Muscle of leg (tissue), 11 donors: Measurements from ENCODE around the gene ID3. TPM values are rescaled to one million over a fixed set of nuclear protein-coding genes. Genes with fewer than 3 reads are reported as not detected.
A peak's percentile ranks its signal among the peaks of the same experiment; 100 is the strongest.

Source experiments
- DNase-seq: peaks from one replicate; pipeline ENCODE4 v3.0.0; 2013
- H3K27ac ChIP-seq: one replicate; pipeline ENCODE4 v1.5.1; 2013; ENCODE audit warnings: mild to moderate bottlenecking, low read length, control low read depth
- H3K27me3 ChIP-seq: one replicate; pipeline ENCODE4 v1.6.1; 2013; ENCODE audit warnings: low read length; ENCODE audit not compliant: control insufficient read depth, insufficient read depth
- H3K36me3 ChIP-seq: one replicate; pipeline ENCODE4 v1.6.1; 2013; ENCODE audit warnings: low read length; ENCODE audit not compliant: control insufficient read depth, insufficient read depth
- H3K4me1 ChIP-seq: one replicate; pipeline ENCODE4 v1.6.1; 2013; ENCODE audit warnings: low read length; ENCODE audit not compliant: control insufficient read depth, insufficient read depth
- H3K4me3 ChIP-seq: one replicate; pipeline ENCODE4 v1.5.1; 2013; ENCODE audit warnings: low read length, control low read depth
- H3K9me3 ChIP-seq: replicated peaks from 2 replicates; pipeline ENCODE4 v1.6.1; 2013; ENCODE audit warnings: low read depth, low read length; ENCODE audit not compliant: control insufficient read depth
- WGBS: methylation state at CpG from one replicate; pipeline ENCODE4 v1.1.5; 2013; ENCODE audit warnings: missing lambda C conversion rate; ENCODE audit not compliant: insufficient coverage; 5-methylcytosine and 5-hydroxymethylcytosine counted together
- polyA plus RNA-seq, 8 donors: library from polyadenylated mRNA; unstranded; fragments of 120-200 nt; gene quantifications; one replicate each; pipeline versions ENCODE4 v1.2.1 to v1.2.3, GENCODE V29; 2013; ENCODE audit warnings: inconsistent platforms in 1 of 8, low replicate concordance in 1 of 8; ENCODE audit not compliant: insufficient read length in 8 of 8, insufficient read depth in 1 of 8
- total RNA-seq: library from RNA; stranded (reverse); fragments of 120-200 nt; gene quantifications from one replicate; pipeline ENCODE4 v1.2.4, GENCODE V29; 2013

The ID3 gene
- total and polyA plus RNA-seq, 9 donors, result 46.9 to 129 (median 80.6) TPM

DNA sequence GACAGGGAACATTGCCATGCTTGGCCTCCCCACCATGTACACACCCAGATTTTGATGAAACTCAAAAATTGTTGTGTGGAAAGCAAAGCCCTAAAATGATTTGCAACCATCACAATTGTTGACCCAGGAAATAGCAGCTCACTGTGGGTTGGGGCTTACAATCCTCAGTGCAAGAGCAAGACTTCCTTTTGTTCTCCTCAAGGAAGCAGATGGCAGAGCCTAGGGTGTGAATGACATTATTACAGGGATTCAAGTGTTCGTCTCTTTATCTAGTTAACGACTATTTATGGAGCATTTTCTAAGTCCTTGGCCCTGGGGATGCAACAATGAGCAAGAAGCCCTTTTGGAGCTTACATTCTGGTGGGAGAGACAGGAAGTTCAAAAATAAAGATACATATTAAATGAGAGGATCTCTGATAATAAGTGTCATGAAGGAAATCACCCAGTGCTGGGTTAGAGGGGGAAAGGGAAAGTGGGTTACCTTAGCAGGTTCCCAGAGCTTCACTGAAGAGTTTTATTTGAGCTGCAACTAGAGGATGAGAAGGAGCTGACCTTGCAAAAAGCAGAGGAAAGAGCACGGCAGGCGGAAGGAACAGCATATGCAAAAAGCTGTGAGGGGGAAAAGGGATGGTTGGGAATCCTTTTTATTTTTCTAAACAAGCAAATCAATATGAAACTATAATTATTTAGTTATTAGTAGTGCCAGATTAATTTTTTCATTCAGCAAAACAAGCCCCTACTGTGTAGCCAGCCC, 38.5 kb upstream of the ID3 start:
- no peak for DNase-seq
- Histone ChIP-seq H3K9me3 (no peaks in the 10 kb centered on the region), H3K27ac (peak overlapping the region; percentile 66), H3K4me1 (peaks cover 21% of the 10 kb centered on the region), H3K36me3 (no peaks in the 10 kb centered on the region), H3K27me3 (no peaks in the 10 kb centered on the region), H3K4me3 (no peak overlapping the region)
- WGBS, result no CpG with 5 or more reads among the region's 4 CpGs

DNA sequence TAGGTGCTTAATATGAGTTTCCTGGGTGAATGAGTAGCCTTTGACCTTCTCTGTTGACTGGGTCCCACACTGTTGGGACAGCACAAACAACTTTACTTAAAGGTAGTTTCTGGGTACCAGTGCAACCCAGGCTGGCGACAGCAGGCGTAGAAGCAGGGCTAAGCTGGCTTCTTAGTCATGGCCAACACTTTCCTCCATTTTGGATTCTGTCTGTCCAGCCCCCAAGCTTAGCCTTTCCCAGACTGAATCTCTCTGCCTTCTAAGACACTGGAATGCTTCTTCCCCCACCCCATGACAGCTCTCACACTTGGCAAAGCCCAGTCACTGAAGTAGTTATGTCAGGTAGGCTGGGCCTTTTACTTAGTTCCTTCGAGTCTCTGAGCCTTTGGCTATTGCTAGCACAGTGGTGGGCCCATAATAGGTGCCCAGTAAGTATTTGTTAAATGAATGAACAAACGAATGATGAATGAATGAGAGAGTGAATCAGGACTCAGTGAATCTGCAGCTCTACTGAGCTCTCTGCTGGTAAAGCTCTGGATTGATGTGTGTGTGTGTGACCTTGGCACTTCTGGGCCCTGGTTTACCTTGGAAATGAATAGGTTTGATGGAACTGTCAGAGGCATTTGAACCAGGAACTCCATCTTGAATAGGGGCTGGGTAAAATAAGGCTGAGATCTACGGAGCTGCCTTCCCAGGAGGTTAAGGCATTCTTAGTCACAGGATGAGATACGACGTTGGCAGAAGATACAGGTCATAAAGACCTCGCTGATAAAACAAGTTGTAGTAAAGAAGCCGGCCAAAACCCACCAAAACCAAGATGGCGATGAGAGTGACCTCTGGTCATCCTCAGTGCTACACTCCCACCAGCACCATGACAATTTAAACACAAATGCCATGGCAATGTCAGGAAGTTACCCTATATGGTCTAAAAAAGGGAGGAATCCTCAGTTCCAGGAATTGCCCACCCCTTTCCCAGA, 37.4 kb upstream of the ID3 start:
- Histone ChIP-seq H3K4me3 (no peak overlapping the region), H3K4me1 (peaks cover 29% of the 10 kb centered on the region), H3K36me3 (no peaks in the 10 kb centered on the region), H3K9me3 (no peaks in the 10 kb centered on the region), H3K27ac (no peak overlapping the region), H3K27me3 (no peaks in the 10 kb centered on the region)
- DNase-seq, result no peak
- WGBS, result 86% methylated on average over 5 of the region's 10 CpGs

DNA sequence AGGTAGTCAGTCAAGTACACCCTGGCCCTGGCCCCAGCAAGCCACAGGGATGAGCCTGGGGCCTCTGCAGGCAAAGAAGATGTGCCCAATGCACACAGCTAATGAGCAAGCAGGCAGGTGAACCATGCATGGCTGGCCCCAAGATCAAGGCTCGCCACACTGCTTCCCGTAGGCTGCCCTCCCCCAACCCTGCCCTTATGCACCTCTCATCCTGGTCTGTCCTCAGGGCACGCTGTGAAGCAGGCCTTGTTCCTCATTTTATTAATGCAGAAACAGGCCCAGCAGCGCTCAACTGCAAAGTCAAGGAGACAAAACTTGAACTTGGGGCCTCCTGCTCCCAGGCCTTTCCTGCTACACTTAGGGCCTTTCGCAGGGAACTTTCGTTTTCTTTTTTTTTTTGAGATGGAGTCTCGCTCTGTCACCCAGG, 35.6 kb upstream of the ID3 start:
- H3K4me1 ChIP-seq, result peaks cover 27% of the 10 kb centered on the region
- H3K9me3 ChIP-seq, result no peaks in the 10 kb centered on the region
- H3K4me3 ChIP-seq, result no peak overlapping the region
- no peaks in the 10 kb centered on the region for H3K36me3 ChIP-seq
- no peak overlapping the region for H3K27ac ChIP-seq
- no peaks in the 10 kb centered on the region for H3K27me3 ChIP-seq
- no peak for DNase-seq
- 61% methylated on average over 4 of the region's 7 CpGs for WGBS

DNA sequence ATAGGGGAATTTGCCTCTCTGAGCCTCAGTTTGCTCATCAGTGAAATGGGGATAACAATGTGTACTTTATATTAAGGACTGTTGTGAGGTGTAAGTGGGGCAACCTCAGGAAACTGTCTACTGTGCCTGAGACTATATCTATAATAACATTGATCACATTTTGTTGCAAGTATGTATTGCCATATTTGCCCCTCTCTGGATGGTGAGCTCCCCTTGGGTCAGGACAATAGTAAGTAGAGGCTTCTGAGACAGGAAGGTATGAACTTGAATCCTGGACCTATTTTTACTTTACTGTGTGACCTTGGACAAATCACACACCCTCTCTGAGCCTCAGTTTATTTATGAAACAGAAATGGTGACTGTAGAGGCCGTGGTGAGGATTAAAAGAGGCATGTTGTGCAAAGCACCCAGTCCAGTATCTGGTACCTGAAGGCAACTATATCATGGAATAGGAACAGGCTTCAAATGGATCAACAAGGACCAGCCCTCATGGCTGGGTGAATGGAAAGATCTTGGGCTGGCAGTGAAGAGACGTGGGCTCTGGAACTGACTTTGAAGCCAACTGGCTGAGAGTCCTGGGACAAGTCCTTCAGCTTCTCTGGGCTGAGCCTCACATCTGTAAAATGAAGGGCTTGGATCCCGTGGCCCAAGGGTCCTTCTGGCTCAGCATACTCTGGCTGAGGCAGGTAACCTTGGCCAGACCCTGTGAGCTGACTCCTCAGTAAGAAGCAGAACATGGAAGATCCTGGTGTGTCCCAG, 35.0 kb upstream of the ID3 start:
- Histone ChIP-seq H3K4me1 (peaks cover 27% of the 10 kb centered on the region), H3K27me3 (no peaks in the 10 kb centered on the region), H3K27ac (no peak overlapping the region), H3K4me3 (no peak overlapping the region), H3K9me3 (no peaks in the 10 kb centered on the region), H3K36me3 (no peaks in the 10 kb centered on the region)
- peak; percentile 60 for DNase-seq
- 63% methylated on average over 3 of the region's 3 CpGs for WGBS

DNA sequence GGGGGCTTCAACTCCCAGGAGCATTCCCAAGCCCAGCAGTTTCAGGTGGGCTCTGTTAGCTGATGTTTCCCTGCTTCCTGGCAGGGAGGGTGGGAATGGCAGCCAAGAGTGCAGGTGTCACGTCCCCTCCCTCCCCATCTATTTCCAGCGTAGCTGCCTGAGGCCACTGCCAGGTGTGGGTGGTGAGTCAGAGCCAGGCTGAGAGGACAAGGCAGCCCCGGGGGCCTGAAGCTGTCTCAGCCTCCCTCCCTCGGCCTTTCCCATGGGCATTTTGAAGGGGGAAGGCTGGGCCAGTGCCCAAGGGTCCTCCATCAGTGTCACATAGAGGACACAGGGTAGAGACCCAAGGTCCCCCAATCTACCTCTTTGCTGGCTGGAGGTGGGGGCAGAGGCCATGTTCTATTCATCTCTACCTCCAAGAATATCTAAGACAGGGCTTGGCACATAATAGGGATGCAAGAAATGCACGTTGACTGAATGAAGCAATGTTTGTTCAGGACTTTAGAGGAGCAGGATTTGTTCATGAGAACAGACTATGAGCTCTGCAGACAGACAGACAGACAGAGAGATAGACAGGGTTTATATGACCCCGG, 34.4 kb upstream of the ID3 start:
- Histone ChIP-seq H3K36me3 (no peaks in the 10 kb centered on the region), H3K27me3 (no peaks in the 10 kb centered on the region), H3K4me3 (no peak overlapping the region), H3K27ac (no peak overlapping the region), H3K4me1 (peaks cover 24% of the 10 kb centered on the region), H3K9me3 (no peaks in the 10 kb centered on the region)
- DNase-seq, result peak; percentile 46
- WGBS, result 40% methylated on average over 1 of the region's 6 CpGs

DNA sequence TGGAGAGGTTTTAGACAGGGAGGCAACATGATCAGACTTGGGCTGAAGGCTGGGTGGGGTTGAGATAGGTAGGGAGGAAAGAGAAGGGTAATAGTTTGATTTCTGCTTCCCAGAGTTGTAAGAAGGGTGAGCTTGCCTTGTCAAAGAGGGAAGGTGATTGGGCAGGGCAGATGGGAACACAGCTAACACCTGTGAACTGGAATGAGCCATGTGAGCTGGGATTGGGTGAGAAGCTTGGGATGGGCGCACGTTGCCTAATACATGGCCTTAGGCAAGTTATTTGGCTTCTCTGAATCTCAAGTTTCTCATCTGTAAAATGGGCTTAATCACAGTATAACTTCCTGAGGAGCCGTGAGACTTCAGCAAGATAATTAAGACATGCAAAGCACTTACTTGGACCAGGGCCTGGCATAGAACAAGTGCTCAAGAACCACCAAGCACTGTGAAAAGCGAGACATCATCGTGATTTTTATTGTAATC, 33.8 kb upstream of the ID3 start:
- Histone ChIP-seq H3K27me3 (no peaks in the 10 kb centered on the region), H3K4me1 (peaks cover 19% of the 10 kb centered on the region)
- 64% methylated on average over 3 of the region's 5 CpGs for WGBS

DNA sequence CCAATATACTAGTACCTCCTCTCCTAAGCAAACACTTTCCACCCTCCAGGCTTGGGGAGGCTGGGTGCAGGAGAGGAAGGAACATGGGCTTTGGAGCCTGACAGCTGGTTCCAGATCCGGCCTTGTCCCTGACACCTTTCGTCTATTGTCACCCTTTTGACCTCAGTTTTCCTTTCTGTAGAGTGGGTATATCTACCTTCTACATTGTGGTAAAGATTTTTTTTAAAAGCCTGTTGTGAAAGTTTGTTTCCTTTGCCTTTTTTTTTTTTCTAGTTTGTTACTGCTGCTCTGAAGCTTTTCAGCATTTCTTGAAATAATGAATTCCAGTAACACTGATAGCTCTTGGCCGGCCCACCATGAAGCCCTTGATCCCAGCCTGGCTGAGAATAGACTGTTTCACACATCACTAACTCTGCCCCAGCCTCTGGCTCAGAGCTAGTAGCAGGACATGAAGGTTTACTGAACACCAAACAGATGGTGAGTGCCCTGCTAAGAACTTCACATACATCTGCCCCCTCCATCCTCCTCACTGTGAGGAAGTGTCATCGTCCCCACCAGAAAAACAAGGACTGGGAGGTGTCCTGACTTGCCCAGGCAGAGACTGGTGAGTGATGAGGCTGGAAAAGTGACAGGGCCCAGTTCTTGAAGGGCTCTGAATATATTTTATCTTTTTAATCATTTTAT, 33.0 kb upstream of the ID3 start:
- H3K27ac ChIP-seq, result peak overlapping the region; percentile 14
- no peak overlapping the region for H3K4me3 ChIP-seq
- DNase-seq, result no peak
- H3K9me3 ChIP-seq, result no peaks in the 10 kb centered on the region
- 36% methylated on average over 1 of the region's 4 CpGs for WGBS
- H3K4me1 ChIP-seq, result peaks cover 19% of the 10 kb centered on the region
- no peaks in the 10 kb centered on the region for H3K27me3 ChIP-seq
- H3K36me3 ChIP-seq, result no peaks in the 10 kb centered on the region

More for the DNA sequence above, 33.8 kb upstream of the ID3 start:
- no peak overlapping the region for H3K27ac ChIP-seq
- H3K9me3 ChIP-seq, result no peaks in the 10 kb centered on the region
- H3K36me3 ChIP-seq, result no peaks in the 10 kb centered on the region
- no peak overlapping the region for H3K4me3 ChIP-seq
- no peak for DNase-seq

DNA sequence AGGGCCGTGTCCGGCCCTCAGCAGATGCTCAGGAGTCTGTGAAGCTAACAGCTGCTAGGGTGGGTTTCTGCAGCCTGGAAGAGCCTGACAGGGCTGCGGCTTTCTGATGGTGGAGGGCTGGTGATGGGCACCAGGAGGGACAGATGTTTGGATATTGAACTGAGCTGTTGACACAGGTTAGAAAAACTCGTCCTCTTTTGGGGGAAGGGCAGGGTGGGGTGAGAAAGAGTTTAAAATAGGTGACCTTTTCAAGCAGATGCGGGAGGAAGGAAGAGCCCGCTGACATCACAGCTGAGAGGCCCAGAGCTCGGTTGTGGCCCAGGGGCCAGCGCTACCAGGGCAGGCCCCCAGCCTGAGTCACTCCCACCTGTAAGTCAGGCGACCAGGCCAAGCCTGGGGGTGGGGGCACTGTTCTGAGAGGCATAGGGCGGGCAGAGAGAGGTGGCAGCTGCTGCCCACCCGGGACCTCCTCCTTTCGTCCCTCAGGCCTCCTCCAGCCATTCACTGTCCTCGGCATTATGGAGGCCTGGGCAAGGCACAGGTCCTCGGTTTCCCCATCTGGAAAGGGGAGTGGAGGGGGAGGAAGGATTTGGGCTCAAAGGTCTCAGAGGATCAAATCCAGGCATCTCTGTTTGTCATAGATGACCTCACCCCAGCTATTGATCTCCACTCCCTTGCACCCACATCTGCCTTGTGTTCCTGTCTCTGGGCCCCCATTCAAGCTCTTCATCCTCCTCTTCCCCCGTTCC, 32.3 kb upstream of the ID3 start:
- H3K9me3 ChIP-seq, result no peaks in the 10 kb centered on the region
- WGBS, result 57% methylated on average over 7 of the region's 15 CpGs
- H3K27me3 ChIP-seq, result no peaks in the 10 kb centered on the region
- H3K36me3 ChIP-seq, result no peaks in the 10 kb centered on the region
- H3K4me3 ChIP-seq, result no peak overlapping the region
- no peak for DNase-seq
- peaks cover 17% of the 10 kb centered on the region for H3K4me1 ChIP-seq
- no peak overlapping the region for H3K27ac ChIP-seq
